Measurements from ENCODE around the gene TBCEL.
"Not testable (repeated sequence)": the region's sequence is repeated elsewhere in the genome, so short reads cannot be mapped to it uniquely, and the experiment has no call there.

TBCEL gene

GRCh38 chr11:121023848-121024751, at the start of gene TBCEL:
Gene TBCEL (plus strand): TSS chr11:121024102. CDS start chr11:121045691, 21,589 bp downstream.
- DNase-seq (ENCODE audit: low read depth in 2 of 2, low spot score in 1 of 2) = peak; percentile 46 to 67

GRCh38 chr11:120974466-120974865, 49.4 kb upstream of the TBCEL start:
- DNase-seq (ENCODE audit: low read depth in 2 of 2, low spot score in 1 of 2) = no peak

- no peak for DNase-seq (ENCODE audit: low read depth in 2 of 2, low spot score in 1 of 2)
These were observed 48.9 kb upstream of the TBCEL start for GRCh38 chr11:120974965-120975364.

- DNase-seq (ENCODE audit: low read depth in 2 of 2, low spot score in 1 of 2) = no peak
These were observed 46.4 kb upstream of the TBCEL start for GRCh38 chr11:120977266-120978137.

GRCh38 chr11:120978701-120979100, 45.2 kb upstream of the TBCEL start:
- DNase-seq (ENCODE audit: low read depth in 2 of 2, low spot score in 1 of 2) = no peak

GRCh38 chr11:120985718-120986569, 38.0 kb upstream of the TBCEL start:
- DNase-seq (ENCODE audit: low read depth in 2 of 2, low spot score in 1 of 2) = no peak

- no peak for DNase-seq (ENCODE audit: low read depth in 2 of 2, low spot score in 1 of 2)
These were observed 35.3 kb upstream of the TBCEL start for GRCh38 chr11:120988603-120989002.

GRCh38 chr11:120991830-120992686, 31.8 kb upstream of the TBCEL start:
- no peak for DNase-seq (ENCODE audit: low read depth in 2 of 2, low spot score in 1 of 2)

GRCh38 chr11:120994091-120994859, 29.6 kb upstream of the TBCEL start:
- no peak for DNase-seq (ENCODE audit: low read depth in 2 of 2, low spot score in 1 of 2)

- DNase-seq (ENCODE audit: low read depth in 2 of 2, low spot score in 1 of 2) = no peak
These were observed 28.7 kb upstream of the TBCEL start for GRCh38 chr11:120995184-120995583.

- DNase-seq (ENCODE audit: low read depth in 2 of 2, low spot score in 1 of 2) = no peak
These were observed 26.9 kb upstream of the TBCEL start for GRCh38 chr11:120996973-120997372.

GRCh38 chr11:120998581-120998980, 25.3 kb upstream of the TBCEL start:
- DNase-seq (ENCODE audit: low read depth in 2 of 2, low spot score in 1 of 2) = no peak

- no peak for DNase-seq (ENCODE audit: low read depth in 2 of 2, low spot score in 1 of 2)
These were observed 19.6 kb upstream of the TBCEL start for GRCh38 chr11:121004206-121004840.

- no peak for DNase-seq (ENCODE audit: low read depth in 2 of 2, low spot score in 1 of 2)
These were observed 17.0 kb upstream of the TBCEL start for GRCh38 chr11:121006922-121007321.

- no peak for DNase-seq (ENCODE audit: low read depth in 2 of 2, low spot score in 1 of 2)
These were observed 15.4 kb upstream of the TBCEL start for GRCh38 chr11:121008551-121008950.

- DNase-seq (ENCODE audit: low read depth in 2 of 2, low spot score in 1 of 2) = no peak
These were observed 11.8 kb upstream of the TBCEL start for GRCh38 chr11:121012091-121012490.

- DNase-seq (ENCODE audit: low read depth in 2 of 2, low spot score in 1 of 2) = no peak
These were observed 5.2 kb upstream of the TBCEL start for GRCh38 chr11:121018746-121019145.

GRCh38 chr11:121021718-121022117, 2.2 kb upstream of the TBCEL start:
- not testable (repeated sequence) for DNase-seq (ENCODE audit: low read depth in 2 of 2, low spot score in 1 of 2)

- DNase-seq (ENCODE audit: low read depth in 2 of 2, low spot score in 1 of 2) = no peak
These were observed 1.1 kb downstream of the TBCEL start for GRCh38 chr11:121024989-121025388.
